ENCODE data around the gene CRYZ. TPM values are rescaled to one million over a fixed set of nuclear protein-coding genes. Genes with fewer than 3 reads are reported as not detected.

CRYZ gene
- polyA plus RNA-seq, 10 donors: 13.5 to 43.9 (median 30.1) TPM

DNA sequence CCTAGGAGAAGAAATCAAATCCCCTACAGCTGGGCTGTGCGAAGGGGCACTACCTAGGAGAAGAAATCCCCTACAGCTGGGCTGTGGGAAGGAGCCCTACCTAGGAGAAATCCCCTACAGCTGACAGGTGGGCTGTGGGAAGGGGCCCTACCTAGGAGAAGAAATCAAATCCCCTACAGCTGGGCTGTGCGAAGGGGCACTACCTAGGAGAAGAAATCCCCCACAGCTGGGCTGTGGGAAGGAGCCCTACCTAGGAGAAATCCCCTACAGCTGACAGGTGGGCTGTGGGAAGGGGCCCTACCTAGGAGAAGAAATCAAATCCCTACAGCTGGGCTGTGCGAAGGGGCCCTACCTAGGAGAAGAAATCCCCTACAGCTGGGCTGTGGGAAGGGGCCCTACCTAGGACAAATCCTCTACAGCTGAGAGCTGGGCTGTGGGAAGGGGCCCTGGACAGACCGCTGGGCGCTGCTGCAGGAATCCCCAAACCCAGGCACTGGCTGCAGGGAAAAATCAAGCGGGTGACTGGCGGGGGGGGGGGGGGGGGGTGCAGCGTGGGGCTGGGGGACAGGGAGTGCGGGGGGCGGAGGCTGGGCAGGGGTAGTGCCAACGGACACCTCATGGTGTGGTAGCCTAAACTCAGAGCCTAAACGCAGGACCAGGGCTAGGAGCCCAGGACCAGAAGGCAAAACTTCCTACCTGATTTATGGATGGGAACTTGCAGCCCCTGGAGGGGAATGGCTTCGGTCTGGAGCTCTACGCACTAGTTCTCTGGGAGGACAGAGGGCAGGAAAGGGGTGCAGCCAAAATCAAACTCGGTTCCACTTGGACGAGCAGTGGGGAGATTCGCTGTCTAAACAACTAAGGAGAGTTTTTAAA, 541 bp downstream of the CRYZ start:
- peak in 1 of 3 donors; percentile 3 for DNase-seq

DNA sequence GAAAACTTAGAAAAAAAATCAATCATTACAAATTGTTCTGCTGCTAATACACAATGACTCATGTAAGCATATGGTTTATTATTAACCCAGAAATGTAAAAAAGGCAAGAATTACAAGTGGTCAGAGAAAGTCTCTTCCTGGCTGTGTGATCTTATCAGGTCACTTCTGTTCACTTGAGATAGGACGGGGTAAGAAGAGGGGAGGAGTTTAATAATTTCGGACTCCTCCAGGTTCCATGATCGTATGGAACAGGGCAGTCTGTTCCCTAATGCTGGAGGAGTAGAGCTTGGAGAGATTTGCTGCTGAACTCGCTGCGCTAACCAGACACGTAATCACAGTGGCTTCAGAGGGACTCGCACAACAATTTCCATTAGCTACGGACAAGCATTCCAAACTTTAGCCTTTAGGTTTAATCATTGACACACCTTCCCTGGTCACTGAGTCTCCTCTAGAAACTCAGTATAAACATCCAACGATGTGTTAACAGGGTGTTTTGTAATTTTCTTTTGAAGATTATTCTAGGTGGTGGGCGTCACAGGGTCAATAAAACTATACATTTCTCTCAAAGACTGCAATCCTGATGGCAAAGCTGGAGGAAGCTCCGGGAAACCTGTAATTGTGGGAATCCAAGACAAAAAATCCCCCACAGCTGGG, 1.3 kb downstream of the CRYZ start:
- DNase-seq: peak in 1 of 3 donors; percentile 1

DNA sequence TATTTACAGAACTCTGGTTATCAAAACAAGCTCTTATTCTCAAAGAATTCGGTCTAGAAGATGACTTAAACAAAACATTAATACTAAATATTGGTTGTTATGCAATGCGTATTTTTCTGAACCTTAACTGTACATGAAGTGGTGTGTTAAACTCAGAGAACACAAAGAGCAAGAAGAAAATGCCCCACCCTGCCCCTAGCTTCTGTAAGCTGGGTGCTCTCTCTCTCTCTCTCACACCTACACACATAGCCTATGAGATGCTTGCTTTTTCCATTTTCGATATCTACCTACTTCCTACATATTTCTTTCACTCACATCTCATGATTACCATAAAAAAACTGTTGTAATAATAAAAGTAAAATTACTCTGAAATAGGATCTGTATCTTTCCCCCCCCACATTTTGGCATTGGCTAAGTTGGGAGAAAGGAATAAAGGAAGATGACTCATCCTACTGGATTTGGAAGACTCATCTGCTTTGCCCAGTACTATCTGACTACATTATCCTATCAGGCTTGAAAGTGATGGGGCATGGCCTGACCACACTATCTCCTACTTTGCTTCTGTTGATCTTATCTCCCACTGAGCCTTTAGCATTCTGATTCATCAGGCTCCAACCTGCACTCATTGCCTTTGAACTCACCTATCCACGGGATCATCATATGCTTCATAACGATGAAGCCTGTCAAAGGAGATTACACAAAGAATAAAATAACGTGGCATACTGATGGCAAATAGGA, 2.9 kb downstream of the CRYZ start:
- peak in 1 of 3 donors; percentile 39 for DNase-seq

DNA sequence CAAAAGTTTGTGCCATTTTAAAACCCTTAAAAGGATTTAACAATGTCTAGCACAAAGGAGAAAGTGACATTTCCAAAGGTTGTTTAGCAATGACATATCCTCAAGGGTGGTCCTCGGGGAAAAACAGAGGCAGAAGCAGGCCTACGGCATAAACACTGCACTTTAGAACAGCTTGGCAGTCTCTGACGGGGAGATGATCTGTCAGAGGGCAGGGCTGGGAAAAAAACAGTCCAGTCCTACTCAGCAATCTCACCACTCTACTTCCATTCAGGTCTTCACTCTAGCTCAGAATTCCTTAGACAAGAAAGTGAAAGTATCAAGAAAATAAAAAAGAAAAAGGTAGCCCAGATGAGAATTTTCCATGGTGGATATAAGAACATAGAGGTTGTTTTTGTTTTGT, 4.1 kb downstream of the CRYZ start:
- no peak for DNase-seq

DNA sequence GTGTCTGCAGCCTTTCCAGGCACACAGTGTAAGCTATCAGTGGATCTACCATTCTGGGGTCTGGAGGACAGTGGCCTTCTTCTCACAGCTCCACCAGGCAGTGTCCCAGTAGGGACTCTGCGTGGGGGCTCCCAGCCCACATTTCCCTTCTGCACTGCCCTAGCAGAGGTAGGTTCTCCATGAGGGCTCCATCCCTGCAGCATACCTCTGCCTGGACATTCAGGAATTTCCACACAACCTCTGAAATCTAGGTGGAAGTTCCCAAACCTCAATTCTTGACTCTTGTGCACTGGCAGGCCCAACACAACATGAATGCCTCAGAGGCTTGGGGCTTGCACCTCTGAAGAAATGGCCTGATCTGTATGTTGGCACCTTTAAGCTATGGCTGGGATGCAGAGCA, 6.8 kb downstream of the CRYZ start:
- DNase-seq: no peak

DNA sequence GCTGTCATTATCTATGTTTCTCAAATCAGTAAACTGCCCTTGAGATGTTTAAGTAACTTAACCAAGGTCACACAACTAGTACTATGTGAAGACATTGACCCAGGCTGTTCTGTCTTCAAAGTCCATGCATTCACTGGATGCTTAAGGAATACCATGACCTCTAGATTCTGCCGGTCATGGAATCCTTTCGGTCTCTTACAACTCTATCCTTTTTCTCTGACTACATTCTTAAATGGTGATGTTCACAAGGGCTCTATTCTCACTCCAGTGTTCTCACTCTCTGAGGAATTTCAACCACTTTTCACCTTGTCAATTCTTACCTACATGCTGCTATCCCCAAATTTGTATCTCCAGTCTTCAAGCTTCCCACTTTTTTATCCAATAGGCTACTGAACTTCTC, 15.2 kb downstream of the CRYZ start:
- DNase-seq: no peak

DNA sequence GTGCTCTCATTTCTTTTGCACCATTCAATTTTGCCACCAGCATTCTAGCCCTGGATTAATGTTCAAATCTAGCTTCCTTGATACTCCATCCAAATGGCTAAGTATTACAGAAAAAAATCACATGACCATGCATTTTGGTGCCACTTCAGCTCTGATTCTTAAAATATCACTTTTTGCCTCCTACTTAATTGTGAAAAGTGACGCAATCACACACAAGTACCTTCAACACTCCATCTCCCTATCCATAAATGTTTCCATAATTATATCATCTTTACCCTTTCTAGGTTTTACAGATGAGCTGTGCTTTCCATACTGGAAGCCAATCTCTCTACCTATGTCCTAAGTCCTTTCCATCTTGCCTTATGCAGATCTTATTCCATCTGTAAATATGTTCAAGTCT, 16.0 kb downstream of the CRYZ start:
- DNase-seq: no peak

DNA sequence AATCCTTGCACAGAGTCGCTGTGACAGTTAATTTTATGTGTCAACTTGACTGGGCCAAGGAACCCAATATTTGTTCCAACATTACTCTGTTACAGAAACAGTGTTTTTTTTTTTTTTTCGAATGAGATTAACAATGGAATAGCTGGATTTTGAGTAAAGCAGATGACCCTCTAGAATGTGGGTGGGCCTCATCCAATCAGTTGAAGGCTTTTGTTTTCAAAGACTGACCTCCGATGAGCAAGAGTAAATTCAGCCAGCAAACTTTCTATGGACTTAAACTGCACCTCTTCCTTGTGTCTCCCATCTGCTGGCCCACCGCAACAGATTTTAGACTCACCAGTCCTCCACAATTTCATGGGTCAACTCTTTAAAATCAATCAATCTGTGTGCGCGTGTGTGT, 17.0 kb downstream of the CRYZ start:
- DNase-seq: no peak

DNA sequence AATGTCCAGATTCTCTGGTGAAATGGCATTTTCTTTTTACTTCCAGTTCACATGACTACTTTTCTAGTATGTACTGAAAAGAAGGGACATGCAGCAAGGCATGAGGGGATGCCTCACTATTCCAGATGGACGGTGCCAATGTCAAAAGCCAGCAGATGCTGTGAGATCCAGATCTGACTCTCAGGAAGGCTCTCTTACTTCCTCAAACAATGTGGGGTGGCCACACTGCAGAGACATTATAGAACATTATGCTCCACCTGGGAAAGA, 17.7 kb downstream of the CRYZ start:
- no peak for DNase-seq

DNA sequence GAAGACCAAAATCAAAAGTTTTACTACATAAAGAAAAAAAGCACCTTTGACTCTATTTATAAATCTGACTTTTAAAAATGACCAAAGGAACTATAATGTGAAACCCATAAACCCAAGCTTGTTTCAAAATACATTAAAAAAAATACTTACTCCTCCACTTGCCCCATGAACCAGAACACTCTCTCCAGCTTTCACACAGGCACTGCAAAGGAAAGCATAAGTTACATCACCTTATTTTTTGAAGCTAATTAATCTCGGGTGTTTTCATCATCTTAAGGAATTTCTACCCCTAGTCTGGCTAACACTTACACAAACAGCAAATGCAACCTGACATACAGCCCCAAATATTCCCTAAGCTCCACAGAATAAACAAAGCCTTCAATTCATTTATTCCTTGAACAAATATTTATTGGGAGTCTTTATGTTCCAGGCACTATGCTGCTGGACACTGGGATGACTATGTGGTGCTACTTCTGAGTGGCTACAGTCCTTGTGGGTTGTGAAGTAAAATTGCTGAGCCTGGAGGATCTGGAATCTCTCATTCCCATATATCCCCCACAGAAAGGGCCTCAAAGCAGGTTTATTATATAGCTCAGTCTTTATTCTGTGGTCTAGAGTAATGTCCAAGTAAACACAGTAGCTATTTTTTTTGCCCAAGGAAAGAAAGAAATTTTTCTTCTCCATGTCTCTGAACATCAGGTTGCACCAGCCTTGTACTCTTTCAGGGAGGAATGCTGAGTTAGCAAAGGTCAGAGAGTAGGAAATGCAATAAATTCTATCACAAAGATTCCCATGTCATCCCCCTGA, 18.2 kb downstream of the CRYZ start:
- DNase-seq: no peak

DNA sequence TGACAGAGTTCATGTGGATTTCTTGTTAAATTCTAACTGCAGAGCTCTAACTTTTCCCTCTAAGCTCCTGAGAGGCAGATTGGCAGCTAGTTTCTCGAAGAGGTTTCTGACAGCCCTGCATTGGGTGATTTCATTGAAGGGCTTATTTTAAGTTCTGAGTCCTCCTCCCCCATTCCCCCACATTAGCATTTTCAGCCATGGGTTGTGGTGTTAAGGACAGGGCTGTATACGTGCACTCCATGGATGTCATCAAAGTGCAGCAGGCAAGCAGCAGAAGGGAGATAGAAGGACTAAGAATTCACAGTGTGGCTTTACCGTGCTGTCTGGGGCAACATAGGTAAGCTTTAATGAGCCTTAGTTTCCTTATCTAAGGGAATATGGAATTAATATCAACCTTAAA, 19.0 kb downstream of the CRYZ start:
- DNase-seq: no peak

DNA sequence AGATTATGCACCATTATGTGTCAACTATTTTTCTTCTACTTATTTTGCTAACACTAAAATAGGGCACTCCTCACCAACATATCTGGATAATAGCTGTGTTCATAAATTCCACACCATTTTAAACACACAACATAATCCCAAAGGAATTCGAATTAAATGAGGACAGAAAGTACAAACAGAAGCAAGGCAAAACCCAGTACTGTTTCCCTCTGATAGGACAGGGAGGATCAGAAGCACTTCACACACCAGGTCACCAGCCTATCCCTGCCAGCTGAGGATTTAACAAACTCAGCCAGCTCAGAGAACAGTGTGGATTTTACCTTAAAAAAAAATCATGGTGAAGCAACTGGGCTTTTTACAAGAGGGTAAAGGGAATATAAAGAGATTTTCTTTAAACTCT, 20.0 kb downstream of the CRYZ start:
- no peak for DNase-seq

DNA sequence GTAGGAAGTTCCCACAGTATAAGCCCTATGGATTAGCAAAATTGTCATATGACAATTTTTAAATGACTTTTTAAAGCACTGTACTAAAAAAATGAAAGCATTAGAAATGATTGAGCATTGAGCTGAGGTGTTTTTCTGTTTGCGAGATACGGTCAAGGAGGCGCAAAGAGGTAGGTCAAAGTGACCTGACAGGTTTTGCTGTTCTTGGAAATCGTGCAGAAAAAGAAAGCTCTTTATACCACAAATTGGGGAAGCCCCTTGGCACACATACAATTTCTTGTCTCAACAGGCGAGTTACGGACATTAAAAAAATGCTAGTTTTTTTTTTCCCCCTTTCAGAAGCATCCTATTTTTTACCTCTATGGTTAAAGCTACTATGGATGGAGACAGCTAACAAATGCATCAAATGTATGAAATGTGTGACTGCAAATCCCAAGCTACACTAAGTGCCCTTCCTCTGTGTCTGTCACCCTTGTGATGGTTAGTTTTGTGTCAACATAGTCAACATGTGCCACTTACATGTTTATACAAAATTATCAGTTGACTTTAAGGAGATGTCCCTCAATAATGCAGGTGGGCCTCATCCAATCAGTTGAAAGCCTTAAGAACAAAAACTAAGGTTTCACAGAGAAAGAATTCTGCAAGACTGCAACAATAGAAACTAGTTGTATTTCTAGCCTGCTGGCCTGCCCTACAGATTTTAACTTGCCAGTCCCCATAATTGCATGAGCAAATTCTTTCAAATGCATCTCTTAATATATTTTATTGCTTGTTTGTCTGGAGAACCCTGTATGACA, 29.3 kb downstream of the CRYZ start:
- DNase-seq: no peak

DNA sequence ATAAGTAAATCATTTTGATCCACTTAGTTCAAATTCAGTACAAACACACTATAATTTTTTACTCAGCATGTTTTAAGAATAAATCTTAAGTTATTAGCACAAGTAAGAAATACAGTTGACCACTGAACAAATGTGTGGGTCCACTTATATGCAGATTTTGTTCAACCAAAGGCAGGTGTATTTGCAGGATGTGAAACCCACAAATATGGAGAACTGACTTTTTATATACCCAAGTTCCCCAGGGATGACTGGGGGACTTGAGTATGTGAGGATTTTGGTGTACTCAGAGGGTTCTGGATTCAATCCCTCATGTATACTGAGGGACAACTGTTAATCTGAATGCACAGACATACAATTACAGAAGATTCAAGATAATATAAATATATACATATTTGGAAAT, 33.5 kb downstream of the CRYZ start:
- DNase-seq: no peak

DNA sequence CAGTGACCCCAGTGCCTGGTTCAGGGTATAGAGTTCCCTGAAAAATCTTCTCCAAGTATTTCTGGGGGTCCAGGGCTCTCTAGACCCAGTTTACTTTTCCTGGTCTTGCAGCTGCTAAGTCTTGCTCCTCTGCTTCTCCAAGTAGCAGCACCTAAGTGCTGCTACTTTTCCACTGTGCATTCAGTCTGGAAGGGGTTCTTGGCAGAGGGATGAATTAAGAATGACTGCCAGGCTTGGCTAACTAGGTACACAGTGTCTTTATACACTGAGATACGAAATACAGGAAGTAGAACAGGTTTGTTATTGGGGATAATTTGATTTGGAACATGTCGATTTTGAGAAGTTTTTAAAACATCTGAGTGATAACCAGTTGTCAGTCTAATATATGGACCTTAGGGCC, 35.0 kb downstream of the CRYZ start:
- no peak for DNase-seq

DNA sequence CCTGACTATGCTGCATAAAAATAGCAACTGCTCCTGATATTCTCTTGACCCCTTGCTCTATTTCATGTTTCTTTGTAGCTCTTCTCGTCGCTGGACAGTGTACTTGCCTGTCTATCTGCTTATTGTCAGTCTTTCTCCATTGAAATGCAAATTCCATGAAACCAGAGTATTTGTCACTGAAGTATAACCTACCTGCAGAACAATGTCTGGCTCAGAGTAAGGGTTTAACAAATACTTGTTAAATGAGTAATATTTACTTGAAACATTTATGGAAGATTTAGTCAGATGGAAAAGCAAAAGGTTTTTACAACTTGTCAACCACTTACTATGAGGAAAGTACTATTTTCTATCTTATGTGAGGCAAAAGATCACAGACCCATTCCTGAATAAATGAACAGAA, 39.4 kb downstream of the CRYZ start:
- DNase-seq: no peak

DNA sequence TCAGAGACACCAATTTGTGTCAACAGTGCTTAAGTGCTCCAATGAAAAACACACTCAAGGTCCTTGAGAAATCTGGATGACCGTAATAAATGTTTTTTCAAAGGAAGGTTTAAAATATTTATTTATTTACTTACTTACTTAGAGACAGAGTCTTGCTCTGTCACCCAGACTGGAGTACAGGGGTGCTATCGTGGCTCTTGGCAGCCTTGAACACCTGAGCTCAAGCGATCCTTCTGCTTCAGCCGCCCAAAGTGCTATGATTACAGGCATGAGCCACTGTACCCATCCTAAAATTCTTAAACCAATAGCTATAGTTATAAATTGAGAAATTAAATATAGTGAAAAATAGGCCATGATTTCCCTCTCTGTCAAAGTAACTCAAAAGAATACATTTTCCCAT, 41.9 kb downstream of the CRYZ start:
- no peak for DNase-seq

DNA sequence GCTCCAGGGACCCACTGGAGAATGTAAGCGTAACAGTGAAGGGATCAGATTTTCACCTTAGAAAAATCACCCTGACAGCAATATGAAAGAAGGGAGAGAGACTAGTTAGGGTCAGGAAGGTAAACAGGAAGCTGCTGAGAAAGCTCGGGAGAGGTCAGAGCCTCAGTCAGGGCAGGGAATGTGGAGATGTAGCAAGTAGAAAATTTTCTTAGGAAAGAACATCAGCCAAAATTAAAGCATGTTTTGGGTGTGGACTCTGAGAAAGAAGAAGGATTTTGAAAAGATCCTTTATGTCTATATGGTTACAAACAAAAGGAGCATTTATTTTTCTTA, 42.5 kb downstream of the CRYZ start:
- DNase-seq: no peak

DNA sequence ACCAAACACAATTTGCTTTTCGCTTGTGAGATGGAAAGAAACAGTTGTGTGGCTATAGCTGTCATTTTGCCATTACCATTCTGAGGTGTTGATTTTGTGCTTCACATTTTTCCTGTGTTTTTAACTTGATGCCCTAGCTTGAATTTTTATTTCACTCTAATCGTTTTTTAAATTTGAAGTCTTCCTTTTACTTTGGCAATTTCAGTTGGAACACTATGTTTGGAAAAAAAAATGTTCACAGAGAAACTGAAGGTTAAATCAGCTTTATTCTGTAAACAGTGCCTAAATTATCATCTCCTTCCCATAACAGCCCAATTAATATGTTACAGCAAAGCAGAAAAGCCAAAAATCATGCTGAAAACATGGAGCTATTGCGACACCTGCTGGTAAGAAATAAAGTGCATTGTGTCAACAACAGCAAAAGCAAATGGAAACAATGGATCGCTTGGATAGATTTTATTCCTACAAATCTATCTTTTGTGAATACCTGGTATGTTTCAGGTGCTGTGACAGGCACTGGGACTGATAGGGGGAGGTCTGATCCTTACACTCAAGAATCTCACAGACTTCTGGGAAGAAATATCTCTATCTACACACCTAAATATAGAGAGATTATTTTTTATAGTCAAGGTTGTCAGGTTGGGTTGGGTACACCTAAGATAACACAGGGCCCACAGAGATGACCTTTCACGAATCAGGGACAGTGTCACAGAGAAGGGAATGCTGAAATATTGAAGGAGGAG, 43.1 kb downstream of the CRYZ start:
- DNase-seq: peak; percentile 58 to 76 (median 70)

DNA sequence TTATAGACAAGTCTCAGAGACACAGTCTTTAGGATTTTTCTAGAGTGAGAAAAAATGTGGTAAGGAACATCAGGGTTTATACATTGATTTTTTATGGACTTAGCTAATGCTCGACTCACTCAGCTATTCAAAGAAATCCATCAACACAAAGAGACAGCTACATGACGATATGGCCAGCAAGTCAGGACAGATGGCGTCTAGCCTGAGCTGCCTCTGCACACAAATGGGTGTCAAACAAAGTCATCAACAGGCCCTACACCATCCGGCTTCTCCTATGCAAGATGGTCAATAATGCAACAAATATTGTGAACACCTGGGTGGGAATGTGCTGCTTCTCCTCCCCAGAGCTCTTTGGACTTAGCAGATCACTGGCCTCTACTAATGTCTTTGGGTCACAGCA, 45.9 kb downstream of the CRYZ start:
- no peak for DNase-seq

DNA sequence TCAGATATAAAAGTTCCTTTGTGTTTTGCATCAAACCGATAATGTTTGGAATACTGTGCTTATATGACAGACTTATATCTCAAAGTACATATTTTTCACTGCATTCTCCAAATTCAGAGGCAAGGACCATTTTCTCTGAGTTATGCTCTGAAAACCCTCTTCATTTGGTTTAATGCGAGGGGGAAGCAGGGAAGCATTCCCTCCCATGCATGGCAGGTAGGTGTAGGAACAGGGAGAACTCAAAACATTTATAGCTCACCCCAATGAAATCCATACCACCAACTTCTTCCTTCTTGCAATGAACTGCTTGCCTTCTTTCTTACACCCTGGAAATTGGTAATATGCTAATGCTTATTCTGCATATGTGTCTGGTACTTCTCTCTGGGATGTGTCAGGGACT, 48.5 kb downstream of the CRYZ start:
- DNase-seq: no peak

Data from muscle of back (tissue), 11 donors.